ENCODE measurements around the gene DCUN1D4.

The DCUN1D4 gene

DNA sequence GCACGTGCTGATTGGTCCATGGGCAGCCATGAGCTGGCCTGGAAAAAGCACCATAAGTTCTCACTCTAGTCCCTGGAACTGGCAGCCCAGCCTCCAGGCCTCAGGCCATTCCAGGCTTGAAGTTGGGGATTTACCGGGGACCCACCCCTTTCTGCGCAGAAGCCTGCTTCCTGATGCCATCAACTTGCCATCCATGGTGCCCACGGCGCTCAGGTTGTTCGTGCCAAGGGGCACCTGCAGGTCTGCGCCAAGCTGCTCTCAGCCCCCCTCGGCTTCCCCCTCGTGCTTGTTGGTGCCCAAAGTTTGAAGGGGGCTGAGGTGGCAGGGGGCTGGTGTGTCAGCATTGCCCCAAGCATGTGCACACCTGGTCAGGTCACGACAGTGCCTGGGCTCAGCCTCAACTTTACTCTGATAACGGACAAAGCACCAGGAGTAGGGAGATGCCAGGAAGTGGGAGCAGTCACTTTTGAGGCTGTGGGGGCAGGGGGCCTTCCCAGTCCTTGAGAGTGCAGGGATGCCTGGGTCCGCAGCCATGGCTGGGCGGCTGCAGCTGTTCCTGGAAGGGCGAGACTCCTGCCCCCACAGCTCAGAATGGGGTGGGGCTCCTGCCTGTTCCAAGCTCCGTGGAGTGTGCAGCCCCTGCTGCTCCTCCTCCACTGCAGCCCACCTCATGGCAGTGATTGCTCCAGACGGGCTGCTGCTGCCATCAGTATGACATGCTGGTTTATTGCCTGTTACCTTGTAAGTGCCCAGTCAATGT, 24.9 kb downstream of the DCUN1D4 start:
- Histone ChIP-seq H3K36me3 (ENCODE audit: insufficient read depth) (no peaks in the 10 kb centered on the region), H3K27ac (no peak overlapping the region), H3K9ac (no peak overlapping the region), H2AFZ (ENCODE audit: low read depth) (no peak overlapping the region), H3K4me2 (no peak overlapping the region), H3K4me3 (IDR thresholded peaks at IDR 0.05; ENCODE audit: insufficient read depth, low read depth, low read length) (no peak overlapping the region), H3K4me1 (ENCODE audit: low read depth, poor library complexity, severe bottlenecking) (no peaks in the 10 kb centered on the region), H4K20me1 (ENCODE audit: insufficient read depth) (no peaks in the 10 kb centered on the region), H3K27me3 (ENCODE audit: insufficient read depth, low read depth) (no peaks in the 10 kb centered on the region), H3K79me2 (ENCODE audit: insufficient read depth, low read depth) (no peaks in the 10 kb centered on the region)
- no peak for TF ChIP-seq CTCF (conservative IDR thresholded peaks at IDR 0.05; ENCODE audit: low read depth, low read length)

DNA sequence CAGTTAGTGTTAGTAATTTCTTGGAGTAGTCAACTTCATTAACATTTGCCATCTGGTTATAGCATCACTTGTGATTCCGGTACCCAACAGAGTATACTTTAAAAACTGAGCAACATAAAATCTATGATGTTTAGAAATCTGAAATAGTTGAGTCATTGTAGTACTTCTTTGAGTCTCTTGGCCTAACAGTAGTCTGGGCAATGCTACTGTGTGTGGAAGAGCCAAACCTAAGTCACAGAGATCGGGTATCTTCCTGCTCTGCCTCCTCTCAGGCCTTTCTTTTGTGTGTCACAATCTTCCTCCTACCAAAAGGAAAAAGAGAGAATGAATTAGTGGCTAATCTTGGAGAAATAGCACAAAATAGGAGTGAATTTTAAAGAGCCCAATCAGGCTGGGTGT, 25.5 kb downstream of the DCUN1D4 start:
- H4K20me1 ChIP-seq (ENCODE audit: insufficient read depth): no peaks in the 10 kb centered on the region
- no peaks in the 10 kb centered on the region for H3K36me3 ChIP-seq (ENCODE audit: insufficient read depth)
- TF ChIP-seq CTCF (conservative IDR thresholded peaks at IDR 0.05; ENCODE audit: low read depth, low read length): no peak

GRCh38 chr4:51870441-51871188, 27.7 kb downstream of the DCUN1D4 start:
- H3K4me3 ChIP-seq (IDR thresholded peaks at IDR 0.05; ENCODE audit: insufficient read depth, low read depth, low read length): no peak overlapping the region
- no peaks in the 10 kb centered on the region for H3K27me3 ChIP-seq (ENCODE audit: insufficient read depth, low read depth)
- no peak overlapping the region for H3K27ac ChIP-seq
- no peaks in the 10 kb centered on the region for H3K79me2 ChIP-seq (ENCODE audit: insufficient read depth, low read depth)
- no peak for TF ChIP-seq CTCF (conservative IDR thresholded peaks at IDR 0.05; ENCODE audit: low read depth, low read length)
- no peak overlapping the region for H3K9ac ChIP-seq
- H3K4me1 ChIP-seq (ENCODE audit: low read depth, poor library complexity, severe bottlenecking): no peaks in the 10 kb centered on the region
- H2AFZ ChIP-seq (ENCODE audit: low read depth): no peak overlapping the region
- H4K20me1 ChIP-seq (ENCODE audit: insufficient read depth): no peaks in the 10 kb centered on the region
- no peak overlapping the region for H3K4me2 ChIP-seq
- H3K36me3 ChIP-seq (ENCODE audit: insufficient read depth): peaks cover 8% of the 10 kb centered on the region; the same call in 1 of the 2 replicates

More for the DNA sequence above, 25.5 kb downstream of the DCUN1D4 start:
- Histone ChIP-seq H3K9ac (no peak overlapping the region), H3K4me3 (IDR thresholded peaks at IDR 0.05; ENCODE audit: insufficient read depth, low read depth, low read length) (no peak overlapping the region), H3K27ac (no peak overlapping the region), H3K27me3 (ENCODE audit: insufficient read depth, low read depth) (no peaks in the 10 kb centered on the region), H2AFZ (ENCODE audit: low read depth) (no peak overlapping the region), H3K4me2 (no peak overlapping the region), H3K79me2 (ENCODE audit: insufficient read depth, low read depth) (no peaks in the 10 kb centered on the region), H3K4me1 (ENCODE audit: low read depth, poor library complexity, severe bottlenecking) (no peaks in the 10 kb centered on the region)

GRCh38 chr4:51872283-51872997, 29.5 kb downstream of the DCUN1D4 start:
- Histone ChIP-seq H3K36me3 (ENCODE audit: insufficient read depth) (peaks cover 11% of the 10 kb centered on the region; the same call in 1 of the 2 replicates), H3K4me3 (IDR thresholded peaks at IDR 0.05; ENCODE audit: insufficient read depth, low read depth, low read length) (no peak overlapping the region), H3K9ac (no peak overlapping the region), H3K79me2 (ENCODE audit: insufficient read depth, low read depth) (no peaks in the 10 kb centered on the region), H3K4me1 (ENCODE audit: low read depth, poor library complexity, severe bottlenecking) (no peaks in the 10 kb centered on the region), H3K4me2 (no peak overlapping the region), H2AFZ (ENCODE audit: low read depth) (no peak overlapping the region), H4K20me1 (ENCODE audit: insufficient read depth) (no peaks in the 10 kb centered on the region), H3K27ac (no peak overlapping the region), H3K27me3 (ENCODE audit: insufficient read depth, low read depth) (no peaks in the 10 kb centered on the region)
- TF ChIP-seq CTCF (conservative IDR thresholded peaks at IDR 0.05; ENCODE audit: low read depth, low read length): no peak
